HepG2 (cell line): ENCODE measurements around the gene PYY. TPM values are rescaled to one million over a fixed set of nuclear protein-coding genes. Genes with fewer than 3 reads are reported as not detected.

ENCODE experiments used
- ATAC-seq: fragments of 200-7000 bp; cut with Tn5 transposase; 3 replicates; pipeline ENCODE4 v1.9.1; 2020; ENCODE audit warnings: mild to moderate bottlenecking, moderate library complexity
- BruUV-seq: library from RNA; stranded (reverse); fragments of 400-500 nt; replicated peaks from 2 replicates; lab custom pipeline; 2021; lab: Mats Ljungman, UMichigan
- CTCF ChIA-PET: fragments of 300-600 bp; formaldehyde crosslinking; extraction: SDS; loops from one replicate; lab custom pipeline; 2021; ENCODE audit warnings: low total read pairs, inconsistent platforms, low intra/inter-chr PET ratio; lab: Yijun Ruan, JAX
- POLR2A ChIA-PET: fragments of 350-600 bp; sonication (Branson Sonifier 250); formaldehyde crosslinking; loops from one replicate; lab custom pipeline; 2020; ENCODE audit warnings: antibody characterized with exemption, inconsistent platforms; lab: Yijun Ruan, JAX
- DNase-seq: peaks from one replicate; pipeline ENCODE4 v3.0.0-alpha.2; 2015; ENCODE audit warnings: low spot score
- FAIRE-seq: peaks from 3 replicates; lab custom pipeline; 2011; peaks lifted over from hg19 to GRCh38; lab: Jason Lieb, UNC
- H2AFZ ChIP-seq: one replicate; pipeline ENCODE4 v1.6.1; 2011; ENCODE audit warnings: low read length, inconsistent platforms
- H3K27ac ChIP-seq: fragments of 300-600 bp; 3 replicates; pipeline ENCODE4 v1.8.0; 2011; ENCODE audit warnings: mixed run types, mild to moderate bottlenecking, mixed read lengths, low read length, inconsistent platforms; ENCODE audit not compliant: insufficient read depth; ENCODE audit errors: extremely low read length
- H3K27me3 ChIP-seq, 2 experiments: fragments of 200-600 bp in 1 of 2; 2 replicates in 1 of 2; 3 replicates in 1 of 2; pipeline versions ENCODE4 v1.6.0 to v1.8.0; 2011; ENCODE audit warnings: low read length in 2 of 2, mild to moderate bottlenecking in 2 of 2, moderate library complexity in 2 of 2, inconsistent platforms in 1 of 2; ENCODE audit not compliant: insufficient read depth in 2 of 2, control insufficient read depth in 1 of 2
- H3K36me3 ChIP-seq, 2 experiments: fragments of 200-600 bp in 1 of 2; replicated peaks in 1 of 2; 2 replicates in 1 of 2; 3 replicates in 1 of 2; pipeline versions ENCODE4 v1.5.1 to v1.8.0; 2011; ENCODE audit warnings: low read length in 2 of 2, inconsistent platforms in 1 of 2; ENCODE audit not compliant: insufficient read depth in 2 of 2, control insufficient read depth in 1 of 2
- H3K4me1 ChIP-seq: 2 replicates; pipeline ENCODE4 v1.5.1; 2012; ENCODE audit warnings: low read length, inconsistent platforms; ENCODE audit not compliant: insufficient read depth
- H3K4me2 ChIP-seq: 2 replicates; pipeline ENCODE4 v1.6.0; 2011; ENCODE audit warnings: low read depth, low read length, inconsistent platforms
- H3K4me3 ChIP-seq, 3 experiments: fragments of 200-600 bp in 1 of 3; sonication (generic), shearing (Covaris generic) in 1 of 3; replicated peaks in 1 of 3; 2 replicates each; pipeline ENCODE4 v1.5.1; 2011 to 2016; ENCODE audit warnings: low read length in 3 of 3, inconsistent platforms in 2 of 3, low read depth in 2 of 3, mild to moderate bottlenecking in 2 of 3, control low read depth in 1 of 3, mixed read lengths in 1 of 3; ENCODE audit not compliant: insufficient read depth in 1 of 3
- H3K79me2 ChIP-seq: one replicate; pipeline ENCODE4 v1.6.1; 2011; ENCODE audit warnings: low read length, inconsistent platforms; ENCODE audit not compliant: insufficient read depth
- H3K9ac ChIP-seq: 2 replicates; pipeline ENCODE4 v1.6.0; 2011; ENCODE audit warnings: mild to moderate bottlenecking, low read depth, low read length, inconsistent platforms; ENCODE audit not compliant: insufficient read depth
- H3K9me3 ChIP-seq: 2 replicates; pipeline ENCODE4 v1.5.1; 2012; ENCODE audit warnings: mild to moderate bottlenecking, low read length
- H4K20me1 ChIP-seq: 2 replicates; pipeline ENCODE4 v1.6.0; 2011; ENCODE audit warnings: inconsistent platforms, mild to moderate bottlenecking, low read length, moderate library complexity; ENCODE audit not compliant: insufficient read depth
- ATF6 ChIP-seq: sonication (generic); formaldehyde crosslinking; conservative IDR thresholded peaks from 2 replicates; pipeline ENCODE4 v1.4.0; 2020; ENCODE audit warnings: missing genetic modification reagents
- ATM ChIP-seq: fragments of 450-650 bp; IDR thresholded peaks from 2 replicates; pipeline ENCODE4 v1.7.1; 2017; ENCODE audit warnings: mild to moderate bottlenecking, borderline replicate concordance
- DR1 ChIP-seq: sonication (generic); formaldehyde crosslinking; IDR thresholded peaks from 2 replicates; pipeline ENCODE4 v1.8.0; 2021; ENCODE audit warnings: mild to moderate bottlenecking, missing genetic modification reagents, inconsistent platforms
- FOXP1 ChIP-seq, 2 experiments: fragments of 450-650 bp in 1 of 2; IDR thresholded peaks; 2 replicates each; pipeline ENCODE4 v1.6.1; 2017 to 2018; ENCODE audit warnings: antibody characterized with exemption in 1 of 2
- LBX2 ChIP-seq: sonication (generic); formaldehyde crosslinking; IDR thresholded peaks from 2 replicates; pipeline ENCODE4 v1.5.0; 2020; ENCODE audit warnings: missing genetic modification reagents, mild to moderate bottlenecking, borderline replicate concordance
- MATR3 ChIP-seq: sonication (generic); formaldehyde crosslinking; IDR thresholded peaks from 2 replicates; pipeline ENCODE4 v1.4.0; 2020; ENCODE audit warnings: missing genetic modification reagents
- MAZ ChIP-seq, 2 experiments: sonication (generic) in 1 of 2; formaldehyde crosslinking in 1 of 2; IDR thresholded peaks; 2 replicates each; pipeline versions ENCODE4 v1.5.0 to v1.6.1; 2012 to 2020; ENCODE audit warnings: low read depth in 2 of 2, mild to moderate bottlenecking in 2 of 2, borderline replicate concordance in 1 of 2, improper control_type of control experiment in 1 of 2, low read length in 1 of 2, missing genetic modification reagents in 1 of 2, moderate library complexity in 1 of 2
- MBD4 ChIP-seq: IDR thresholded peaks from 2 replicates; pipeline ENCODE4 v1.6.1; 2012; ENCODE audit warnings: low read length, inconsistent platforms, borderline replicate concordance
- SIN3B ChIP-seq: fragments of 150-350 bp; IDR thresholded peaks from 2 replicates; pipeline ENCODE4 v1.6.1; 2014; ENCODE audit warnings: low read length
- SNAPC2 ChIP-seq: sonication (generic); formaldehyde crosslinking; IDR thresholded peaks from 2 replicates; pipeline ENCODE4 v1.8.1; 2022; ENCODE audit warnings: mild to moderate bottlenecking, missing genetic modification reagents
- SRSF1 ChIP-seq: fragments of 200-400 bp; formaldehyde crosslinking; optimal IDR thresholded peaks from 2 replicates; pipeline ENCODE3; 2017; ENCODE audit warnings: mild to moderate bottlenecking, low read depth, low read length, moderate library complexity
- SYNCRIP ChIP-seq: fragments of 200-400 bp; formaldehyde crosslinking; IDR thresholded peaks from 2 replicates; pipeline ENCODE4 v1.6.1; 2018; ENCODE audit warnings: mild to moderate bottlenecking, low read depth, low read length; ENCODE audit not compliant: insufficient read depth
- TEAD2 ChIP-seq: sonication (generic); formaldehyde crosslinking; IDR thresholded peaks from 2 replicates; pipeline ENCODE4 v1.9.0; 2021; ENCODE audit warnings: missing genetic modification reagents
- ZBTB1 ChIP-seq: sonication (generic); formaldehyde crosslinking; IDR thresholded peaks from 2 replicates; pipeline ENCODE4 v1.4.0; 2020; ENCODE audit warnings: missing genetic modification reagents, borderline replicate concordance
- ZNF296 ChIP-seq: sonication (generic); formaldehyde crosslinking; conservative IDR thresholded peaks from 2 replicates; pipeline ENCODE4 v1.5.0; 2020; ENCODE audit warnings: mild to moderate bottlenecking, missing genetic modification reagents
- ZNF441 ChIP-seq: sonication (generic); formaldehyde crosslinking; IDR thresholded peaks from 2 replicates; pipeline ENCODE4 v1.7.0; 2021; ENCODE audit warnings: missing genetic modification reagents, borderline replicate concordance
- ZNF678 ChIP-seq: sonication (generic); formaldehyde crosslinking; IDR thresholded peaks from 2 replicates; pipeline ENCODE4 v1.4.0; 2020; ENCODE audit warnings: mild to moderate bottlenecking, missing genetic modification reagents
- ZNF790 ChIP-seq: sonication (generic); formaldehyde crosslinking; IDR thresholded peaks from 2 replicates; pipeline ENCODE4 v1.8.0; 2022; ENCODE audit warnings: missing genetic modification reagents, mild to moderate bottlenecking, borderline replicate concordance
- WGBS: methylation state at CpG from one replicate; pipeline ENCODE4 v1.1.6; 2017; ENCODE audit warnings: low lambda C conversion rate; 5-methylcytosine and 5-hydroxymethylcytosine counted together
- in situ Hi-C: cut with HindIII; loops from 2 replicates; pipeline ENCODE4 v1.10.0; 2017; ENCODE audit warnings: low pct_unique_long_range_greater_than_20kb; ENCODE audit not compliant: extremely low pct_ligation_motif_present
- intact Hi-C: fragments of 100-400 bp; cut with micrococcal nuclease; formaldehyde crosslinking; loops from one replicate; pipeline ENCODE4 v1.10.0; 2022; ENCODE audit not compliant: unreplicated experiment
- polyA plus RNA-seq, 8 experiments: library from polyadenylated mRNA; depleted of rRNA in 3 of 8; stranded (reverse) in 7 of 8; unstranded in 1 of 8; fragments of >200 nt; fragmentation: Illumina TruSeq in 4 of 8; extraction: Trizol in 4 of 8; gene quantifications; 2 replicates each; pipeline versions ENCODE4 v1.2.1 to v1.2.3, GENCODE V29; 2011 to 2016; ENCODE audit warnings: low read depth in 4 of 8, missing spikeins in 1 of 8, mixed read lengths in 1 of 8; ENCODE audit not compliant: insufficient read depth in 1 of 8
- total RNA-seq, 5 experiments: library from RNA; depleted of rRNA; stranded (reverse); fragments of >200 nt; fragmentation: Illumina TruSeq; extraction: Trizol; gene quantifications; 2 replicates each; pipeline ENCODE4 v1.2.3, GENCODE V29; 2016; ENCODE audit warnings: low read depth in 1 of 5

The PYY gene
- total and polyA plus RNA-seq, 2 of the 13 experiments (the other 11 are each of a cell fraction or from before 2014, with no cell fraction given), result 0.25 TPM; not detected in 1

GRCh38 chr17:43983196-43983514 is 29.4 kb upstream of the PYY start:
- Histone ChIP-seq H3K9me3 (no peaks in the 10 kb centered on the region), H3K27me3 (peaks cover 8 to 80% of the 10 kb centered on the region in 2 experiments), H2AFZ (no peak overlapping the region), H3K4me2 (peak overlapping the region; percentile 86), H3K4me1 (peaks cover 23% of the 10 kb centered on the region), H3K27ac (no peak overlapping the region), H3K9ac (peak overlapping the region; percentile 1; the same call in 1 of the 2 replicates), H4K20me1 (no peaks in the 10 kb centered on the region), H3K79me2 (no peaks in the 10 kb centered on the region), H3K4me3 (peak overlapping the region in 2 of 3 experiments; percentile 51 to 72; a peak in 2 of 6 replicates), H3K36me3 (no peaks in the 10 kb centered on the region)
- FAIRE-seq, result no peak
- no peak for DNase-seq
- BruUV-seq, result no TSS peak
- in situ Hi-C loops (no loop called here), intact Hi-C loops (no loop called here)
- no peak for ATAC-seq
- ChIA-PET CTCF (interaction anchor here (1.1 kb wide), 1 partner anchor 39 kb away, joined by 4 read pairs; no protein-coding TSS in a partner anchor), POLR2A (interaction anchor here (1.2 to 2.2 kb wide), 3 partner anchors 9 to 19 kb away, joined by 5 to 15 read pairs (median 5); no protein-coding TSS in a partner anchor)
- TF ChIP-seq ZNF678 (no peak), LBX2 (CRISPR knock-in tag) (no peak), ZNF441 (no peak), ZNF790 (CRISPR knock-in tag) (peak; percentile 18; the same call in 1 of the 2 replicates), MBD4 (no peak), ATM (no peak), ZBTB1 (CRISPR knock-in tag) (no peak), SIN3B (no peak), MATR3 (CRISPR knock-in tag) (no peak), TEAD2 (CRISPR knock-in tag) (no peak), FOXP1 (IDR thresholded peaks at IDR 0.05) (no peak), FOXP1 (CRISPR knock-in tag; IDR thresholded peaks at IDR 0.05) (0 out of 2 replicates have a peak, but pooled peaks have one; percentile 12), SNAPC2 (0 out of 2 replicates have a peak, but pooled peaks have one; percentile 14), MAZ (IDR thresholded peaks at IDR 0.05; ENCODE audit: borderline replicate concordance, low read depth, low read length) (no peak), MAZ (CRISPR knock-in tag; IDR thresholded peaks at IDR 0.05; ENCODE audit: low read depth) (no peak), SYNCRIP (no peak), DR1 (no peak), SRSF1 (no peak), ATF6 (CRISPR knock-in tag) (no peak), ZNF296 (CRISPR knock-in tag) (0 out of 2 replicates have a peak, but pooled peaks have one; percentile 0)
- 6% methylated on average over 5 of the region's 5 CpGs for WGBS
